Measurements from ENCODE around the gene COL28A1.

DNA sequence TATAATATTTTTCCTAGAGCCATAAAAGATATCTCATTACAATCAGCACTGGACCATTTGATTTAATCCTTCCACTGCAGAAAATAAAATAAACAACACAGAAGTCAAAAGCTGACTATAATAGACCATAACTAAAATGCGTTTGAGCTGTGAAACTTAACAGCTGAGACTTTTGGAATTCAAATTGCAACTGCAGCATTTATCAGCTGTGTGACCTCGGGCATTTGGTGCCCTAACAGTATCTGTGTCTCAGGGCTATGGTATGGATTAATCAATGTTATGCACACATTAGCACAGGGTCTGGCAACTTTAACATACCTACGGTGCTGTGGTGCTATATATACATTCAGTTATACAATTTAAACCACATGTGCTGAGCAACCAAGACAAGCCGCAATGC lies 160.1 kb downstream of the COL28A1 start:
- TF ChIP-seq, protein P1, sequence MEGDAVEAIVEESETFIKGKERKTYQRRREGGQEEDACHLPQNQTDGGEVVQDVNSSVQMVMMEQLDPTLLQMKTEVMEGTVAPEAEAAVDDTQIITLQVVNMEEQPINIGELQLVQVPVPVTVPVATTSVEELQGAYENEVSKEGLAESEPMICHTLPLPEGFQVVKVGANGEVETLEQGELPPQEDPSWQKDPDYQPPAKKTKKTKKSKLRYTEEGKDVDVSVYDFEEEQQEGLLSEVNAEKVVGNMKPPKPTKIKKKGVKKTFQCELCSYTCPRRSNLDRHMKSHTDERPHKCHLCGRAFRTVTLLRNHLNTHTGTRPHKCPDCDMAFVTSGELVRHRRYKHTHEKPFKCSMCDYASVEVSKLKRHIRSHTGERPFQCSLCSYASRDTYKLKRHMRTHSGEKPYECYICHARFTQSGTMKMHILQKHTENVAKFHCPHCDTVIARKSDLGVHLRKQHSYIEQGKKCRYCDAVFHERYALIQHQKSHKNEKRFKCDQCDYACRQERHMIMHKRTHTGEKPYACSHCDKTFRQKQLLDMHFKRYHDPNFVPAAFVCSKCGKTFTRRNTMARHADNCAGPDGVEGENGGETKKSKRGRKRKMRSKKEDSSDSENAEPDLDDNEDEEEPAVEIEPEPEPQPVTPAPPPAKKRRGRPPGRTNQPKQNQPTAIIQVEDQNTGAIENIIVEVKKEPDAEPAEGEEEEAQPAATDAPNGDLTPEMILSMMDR (conservative IDR thresholded peaks at IDR 0.05 in 1 of 2, IDR thresholded peaks at IDR 0.05 in 1 of 2; ENCODE audit: extremely low read depth in 1 of 2, insufficient read depth in 1 of 2, low read depth in 1 of 2, low read length in 2 of 2), result no peak
- TF ChIP-seq EZH2 (IDR thresholded peaks at IDR 0.05; ENCODE audit: borderline replicate concordance, low read length), result no peak
